ENCODE results near the gene SLCO3A1. TPM values are rescaled to one million over a fixed set of nuclear protein-coding genes. Genes with fewer than 3 reads are reported as not detected.

Gene SLCO3A1
- total RNA-seq, 1 experiment from 2014 or later, result 5.1 TPM

DNA sequence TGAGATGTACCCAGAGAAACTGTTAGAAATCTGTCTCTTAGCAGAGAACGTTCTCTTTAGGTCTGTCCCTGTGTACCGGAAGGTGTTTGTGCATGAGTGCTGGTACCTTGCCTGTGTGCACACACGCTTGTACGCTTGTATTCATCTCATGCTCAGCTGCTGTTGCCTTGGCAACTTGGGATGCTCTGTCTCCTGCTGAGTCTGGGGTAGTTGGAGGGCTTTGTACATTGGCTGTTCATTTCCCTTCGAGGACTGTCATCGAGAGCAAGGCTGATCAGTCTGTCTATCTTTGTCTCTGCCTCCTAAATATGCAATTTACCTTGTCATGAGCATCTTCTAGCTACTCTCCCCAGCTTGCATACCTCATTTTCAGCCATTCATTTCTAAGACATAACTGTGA lies 147.2 kb downstream of the SLCO3A1 start:
- no peak overlapping the region for H3K9ac ChIP-seq (ENCODE audit: low read length)
- H3K36me3 ChIP-seq (ENCODE audit: control insufficient read depth in 1 of 2, insufficient read depth in 2 of 2, low read length in 2 of 2), result no peaks in the 10 kb centered on the region
- RAD21 ChIA-PET (ENCODE audit: low non-redundant PET in 1 of 2, low total read pairs in 2 of 2, uncharacterized antibody in 2 of 2, unreplicated experiment in 2 of 2), result no interaction called here
- intact Hi-C loops (cut with micrococcal nuclease), result no loop called here
- no peak for DNase-seq (ENCODE audit: low read depth, low spot score)
- no peak for TF ChIP-seq ZNF274 (IDR thresholded peaks at IDR 0.05; ENCODE audit: low read depth, low read length)
- no peak for TF ChIP-seq TCF7L2 (IDR thresholded peaks at IDR 0.05; ENCODE audit: borderline replicate concordance, extremely low read depth, insufficient read depth, insufficient read length)
- no peak for TF ChIP-seq CEBPB (IDR thresholded peaks at IDR 0.05; ENCODE audit: low read depth)
- TF ChIP-seq ZFX (IDR thresholded peaks at IDR 0.05), result no peak
- no peak for TF ChIP-seq SP1 (IDR thresholded peaks at IDR 0.05; ENCODE audit: low read depth)
- TF ChIP-seq, protein P1, sequence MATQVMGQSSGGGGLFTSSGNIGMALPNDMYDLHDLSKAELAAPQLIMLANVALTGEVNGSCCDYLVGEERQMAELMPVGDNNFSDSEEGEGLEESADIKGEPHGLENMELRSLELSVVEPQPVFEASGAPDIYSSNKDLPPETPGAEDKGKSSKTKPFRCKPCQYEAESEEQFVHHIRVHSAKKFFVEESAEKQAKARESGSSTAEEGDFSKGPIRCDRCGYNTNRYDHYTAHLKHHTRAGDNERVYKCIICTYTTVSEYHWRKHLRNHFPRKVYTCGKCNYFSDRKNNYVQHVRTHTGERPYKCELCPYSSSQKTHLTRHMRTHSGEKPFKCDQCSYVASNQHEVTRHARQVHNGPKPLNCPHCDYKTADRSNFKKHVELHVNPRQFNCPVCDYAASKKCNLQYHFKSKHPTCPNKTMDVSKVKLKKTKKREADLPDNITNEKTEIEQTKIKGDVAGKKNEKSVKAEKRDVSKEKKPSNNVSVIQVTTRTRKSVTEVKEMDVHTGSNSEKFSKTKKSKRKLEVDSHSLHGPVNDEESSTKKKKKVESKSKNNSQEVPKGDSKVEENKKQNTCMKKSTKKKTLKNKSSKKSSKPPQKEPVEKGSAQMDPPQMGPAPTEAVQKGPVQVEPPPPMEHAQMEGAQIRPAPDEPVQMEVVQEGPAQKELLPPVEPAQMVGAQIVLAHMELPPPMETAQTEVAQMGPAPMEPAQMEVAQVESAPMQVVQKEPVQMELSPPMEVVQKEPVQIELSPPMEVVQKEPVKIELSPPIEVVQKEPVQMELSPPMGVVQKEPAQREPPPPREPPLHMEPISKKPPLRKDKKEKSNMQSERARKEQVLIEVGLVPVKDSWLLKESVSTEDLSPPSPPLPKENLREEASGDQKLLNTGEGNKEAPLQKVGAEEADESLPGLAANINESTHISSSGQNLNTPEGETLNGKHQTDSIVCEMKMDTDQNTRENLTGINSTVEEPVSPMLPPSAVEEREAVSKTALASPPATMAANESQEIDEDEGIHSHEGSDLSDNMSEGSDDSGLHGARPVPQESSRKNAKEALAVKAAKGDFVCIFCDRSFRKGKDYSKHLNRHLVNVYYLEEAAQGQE (IDR thresholded peaks at IDR 0.05; ENCODE audit: low read depth), result no peak
- TF ChIP-seq EGR1 (IDR thresholded peaks at IDR 0.05; ENCODE audit: low read depth), result no peak
- no peak for TF ChIP-seq CBX3 (IDR thresholded peaks at IDR 0.05; ENCODE audit: low read depth)
- TF ChIP-seq ATF3 (IDR thresholded peaks at IDR 0.05), result no peak
- no peak for TF ChIP-seq SRF (IDR thresholded peaks at IDR 0.05; ENCODE audit: low read depth)
- TF ChIP-seq POLR2A (IDR thresholded peaks at IDR 0.05; ENCODE audit: borderline replicate concordance, extremely low read depth, insufficient read depth, insufficient read length), result no peak
- no peak for TF ChIP-seq YY1 (IDR thresholded peaks at IDR 0.05; ENCODE audit: extremely low read depth, insufficient replicate concordance, low read depth, low read length)
- POLR2A ChIA-PET, result no interaction called here
- H4K20me1 ChIP-seq (ENCODE audit: insufficient read depth), result no peaks in the 10 kb centered on the region; the same call in 1 of the 2 replicates
- no peaks in the 10 kb centered on the region for H3K4me1 ChIP-seq (ENCODE audit: control insufficient read depth in 1 of 2, insufficient read depth in 2 of 2, low read length in 2 of 2)
- CTCF ChIA-PET, result no interaction called here
- H3K4me3 ChIP-seq (replicated peaks in 1 of 2; ENCODE audit: low read depth in 1 of 2, low read length in 2 of 2), result no peak overlapping the region
- no peak overlapping the region for H2AFZ ChIP-seq (ENCODE audit: low read depth, low read length, poor library complexity, severe bottlenecking)
- H3K27ac ChIP-seq (ENCODE audit: low read depth, low read length), result no peak overlapping the region
- ATAC-seq, result no peak
- no peaks in the 10 kb centered on the region for H3K9me2 ChIP-seq (ENCODE audit: insufficient read depth)
- no peaks in the 10 kb centered on the region for H3K27me3 ChIP-seq (ENCODE audit: insufficient read depth, low read length)
- no peak overlapping the region for H3K4me2 ChIP-seq (ENCODE audit: low read length)
- H3K79me2 ChIP-seq (ENCODE audit: insufficient read depth, low read length), result no peaks in the 10 kb centered on the region
- H3K9me3 ChIP-seq (ENCODE audit: control insufficient read depth in 1 of 2, insufficient read depth in 1 of 2, low read depth in 1 of 2, low read length in 2 of 2), result no peaks in the 10 kb centered on the region
- no TSS peak for BruUV-seq (replicated peaks)

All from HCT116 (cell line).